KOPT-K1 (cell line): Measurements from ENCODE around the gene IQGAP2.
"Not testable (repeated sequence)": the region's sequence is repeated elsewhere in the genome, so short reads cannot be mapped to it uniquely, and the experiment has no call there.

Source experiments
- H3K27ac ChIP-seq: fragments of 200-600 bp; sonication (generic); 2 replicates; pipeline ENCODE4 v1.5.1; 2016; ENCODE audit warnings: antibody characterized with exemption, mild to moderate bottlenecking, low read depth, low read length; ENCODE audit not compliant: poor library complexity, severe bottlenecking
- H3K36me3 ChIP-seq: fragments of 200-600 bp; sonication (generic); 2 replicates; pipeline ENCODE4 v1.5.1; 2017; ENCODE audit warnings: antibody characterized with exemption, mild to moderate bottlenecking, low read length, moderate library complexity; ENCODE audit not compliant: insufficient read depth
- H3K9me3 ChIP-seq: fragments of 200-600 bp; sonication (generic); 2 replicates; pipeline ENCODE4 v1.5.1; 2017; ENCODE audit warnings: antibody characterized with exemption, low read length, mild to moderate bottlenecking; ENCODE audit not compliant: insufficient read depth, poor library complexity, severe bottlenecking

IQGAP2 gene

GRCh38 chr5:76718880-76719279, 315.8 kb downstream of the IQGAP2 start:
- no peaks in the 10 kb centered on the region for H3K9me3 ChIP-seq
- H3K36me3 ChIP-seq, result no peaks in the 10 kb centered on the region
- H3K27ac ChIP-seq, result no peak overlapping the region

GRCh38 chr5:76720988-76721569, 318.0 kb downstream of the IQGAP2 start:
- H3K27ac ChIP-seq, result no peak overlapping the region
- no peaks in the 10 kb centered on the region for H3K36me3 ChIP-seq
- no peaks in the 10 kb centered on the region for H3K9me3 ChIP-seq

GRCh38 chr5:76723266-76723665, 320.2 kb downstream of the IQGAP2 start:
- H3K27ac ChIP-seq, result no peak overlapping the region
- no peaks in the 10 kb centered on the region; the same call in 1 of the 2 replicates for H3K36me3 ChIP-seq

GRCh38 chr5:76723906-76724305, 320.8 kb downstream of the IQGAP2 start:
- Histone ChIP-seq H3K27ac (no peak overlapping the region), H3K36me3 (peaks cover 3% of the 10 kb centered on the region; the same call in 1 of the 2 replicates), H3K9me3 (peaks cover 21% of the 10 kb centered on the region)

More at GRCh38 chr5:76723266-76723665, 320.2 kb downstream of the IQGAP2 start:
- H3K9me3 ChIP-seq, result peaks cover 15% of the 10 kb centered on the region

GRCh38 chr5:76724871-76725270, 321.8 kb downstream of the IQGAP2 start:
- H3K27ac ChIP-seq, result no peak overlapping the region
- peaks cover 31% of the 10 kb centered on the region for H3K9me3 ChIP-seq
- H3K36me3 ChIP-seq, result peaks cover 13% of the 10 kb centered on the region

- Histone ChIP-seq H3K9me3 (peaks cover 38% of the 10 kb centered on the region), H3K36me3 (peaks cover 32% of the 10 kb centered on the region), H3K27ac (no peak overlapping the region)
Measured at GRCh38 chr5:76728965-76729364, 325.9 kb downstream of the IQGAP2 start.

- peaks cover 32% of the 10 kb centered on the region for H3K36me3 ChIP-seq
- peaks cover 38% of the 10 kb centered on the region for H3K9me3 ChIP-seq
- no peak overlapping the region for H3K27ac ChIP-seq
Measured at GRCh38 chr5:76729373-76730290, 326.5 kb downstream of the IQGAP2 start.

- H3K9me3 ChIP-seq, result peaks cover 30% of the 10 kb centered on the region
- peaks cover 32% of the 10 kb centered on the region for H3K36me3 ChIP-seq
- no peak overlapping the region for H3K27ac ChIP-seq
Measured at GRCh38 chr5:76732405-76733048, 329.4 kb downstream of the IQGAP2 start.

GRCh38 chr5:76733049-76733417, 329.9 kb downstream of the IQGAP2 start:
- H3K36me3 ChIP-seq, result peaks cover 32% of the 10 kb centered on the region
- H3K9me3 ChIP-seq, result peaks cover 26% of the 10 kb centered on the region
- H3K27ac ChIP-seq, result no peak overlapping the region

- H3K27ac ChIP-seq, result peak overlapping the region; percentile 25
- no peaks in the 10 kb centered on the region for H3K9me3 ChIP-seq
- peaks cover 9% of the 10 kb centered on the region; the same call in 1 of the 2 replicates for H3K36me3 ChIP-seq
Measured at GRCh38 chr5:76735762-76736545, 332.9 kb downstream of the IQGAP2 start.

GRCh38 chr5:76736679-76737556, 333.8 kb downstream of the IQGAP2 start:
- Histone ChIP-seq H3K27ac (no peak overlapping the region), H3K36me3 (peaks cover 9% of the 10 kb centered on the region; the same call in 1 of the 2 replicates), H3K9me3 (no peaks in the 10 kb centered on the region)

GRCh38 chr5:76737846-76738245, 334.8 kb downstream of the IQGAP2 start:
- no peak overlapping the region for H3K27ac ChIP-seq
- no peaks in the 10 kb centered on the region for H3K9me3 ChIP-seq
- H3K36me3 ChIP-seq, result peaks cover 2% of the 10 kb centered on the region; the same call in 1 of the 2 replicates

GRCh38 chr5:76741506-76741905, 338.4 kb downstream of the IQGAP2 start:
- H3K9me3 ChIP-seq, H3K36me3 ChIP-seq, H3K27ac ChIP-seq: not testable (repeated sequence)

- Histone ChIP-seq H3K36me3 (no peaks in the 10 kb centered on the region), H3K27ac (no peak overlapping the region), H3K9me3 (no peaks in the 10 kb centered on the region)
Measured at GRCh38 chr5:76742583-76742982, 339.5 kb downstream of the IQGAP2 start.
